HepG2 (cell line): Measurements from ENCODE around the gene DBNDD2. TPM values are rescaled to one million over a fixed set of nuclear protein-coding genes. Genes with fewer than 3 reads are reported as not detected.

Source experiments
- CCAR2 ChIP-seq: fragments of 200-400 bp; formaldehyde crosslinking; optimal IDR thresholded peaks from 2 replicates; pipeline ENCODE3; 2018; ENCODE audit warnings: low read depth, mild to moderate bottlenecking, low read length, moderate library complexity
- FOXJ3 ChIP-seq: sonication (generic); formaldehyde crosslinking; IDR thresholded peaks from 2 replicates; pipeline ENCODE4 v1.4.0; 2020; ENCODE audit warnings: missing genetic modification reagents, mild to moderate bottlenecking, borderline replicate concordance
- HNF4A ChIP-seq: sonication (generic); formaldehyde crosslinking; IDR thresholded peaks from 2 replicates; pipeline ENCODE4 v1.4.0; 2020; ENCODE audit warnings: missing genetic modification reagents
- MAFG ChIP-seq: sonication (generic); formaldehyde crosslinking; IDR thresholded peaks from 2 replicates; pipeline ENCODE4 v1.5.1; 2020; ENCODE audit warnings: mild to moderate bottlenecking, missing genetic modification reagents
- MEIS1 ChIP-seq: sonication (generic); formaldehyde crosslinking; IDR thresholded peaks from 2 replicates; pipeline ENCODE4 v1.9.0; 2021; ENCODE audit warnings: mild to moderate bottlenecking, missing genetic modification reagents, moderate library complexity, borderline replicate concordance
- PCBP1 ChIP-seq: fragments of 200-400 bp; formaldehyde crosslinking; IDR thresholded peaks from 2 replicates; pipeline ENCODE4 v1.6.1; 2017; ENCODE audit warnings: mild to moderate bottlenecking, low read depth, low read length, borderline replicate concordance
- PLRG1 ChIP-seq: fragments of 450-650 bp; conservative IDR thresholded peaks from 2 replicates; pipeline ENCODE4 v1.6.1; 2016
- RAD51 ChIP-seq: fragments of 450-650 bp; IDR thresholded peaks from 2 replicates; pipeline ENCODE4 v1.6.1; 2016; ENCODE audit warnings: borderline replicate concordance
- TARDBP ChIP-seq: sonication (generic); formaldehyde crosslinking; IDR thresholded peaks from 2 replicates; pipeline ENCODE4 v1.8.0; 2022; ENCODE audit warnings: mild to moderate bottlenecking, missing genetic modification reagents
- TCF7L2 ChIP-seq: IDR thresholded peaks from 2 replicates; pipeline ENCODE4 v1.6.1; 2011; ENCODE audit warnings: mild to moderate bottlenecking, low read depth, low read length, moderate library complexity
- ZBTB38 ChIP-seq: sonication (generic); formaldehyde crosslinking; IDR thresholded peaks from 2 replicates; pipeline ENCODE4 v1.5.1; 2020; ENCODE audit warnings: mild to moderate bottlenecking, missing genetic modification reagents
- ZFY ChIP-seq: sonication (generic); formaldehyde crosslinking; IDR thresholded peaks from 2 replicates; pipeline ENCODE4 v1.4.0; 2020; ENCODE audit warnings: missing genetic modification reagents
- ZNF34 ChIP-seq: sonication (generic); formaldehyde crosslinking; IDR thresholded peaks from 2 replicates; pipeline ENCODE4 v1.4.0; 2020; ENCODE audit warnings: mild to moderate bottlenecking, missing genetic modification reagents, borderline replicate concordance
- ZNF564 ChIP-seq: sonication (generic); formaldehyde crosslinking; IDR thresholded peaks from 2 replicates; pipeline ENCODE4 v1.8.1; 2023; ENCODE audit warnings: mild to moderate bottlenecking, missing genetic modification reagents
- ZNF615 ChIP-seq: sonication (generic); formaldehyde crosslinking; IDR thresholded peaks from 2 replicates; pipeline ENCODE4 v1.5.0; 2020; ENCODE audit warnings: mild to moderate bottlenecking, missing genetic modification reagents, borderline replicate concordance
- ZNF816 ChIP-seq: sonication (generic); formaldehyde crosslinking; IDR thresholded peaks from 2 replicates; pipeline ENCODE4 v1.8.0; 2022; ENCODE audit warnings: missing genetic modification reagents, mild to moderate bottlenecking, borderline replicate concordance
- polyA plus RNA-seq, 8 experiments: library from polyadenylated mRNA; depleted of rRNA in 3 of 8; stranded (reverse) in 7 of 8; unstranded in 1 of 8; fragments of >200 nt; fragmentation: Illumina TruSeq in 4 of 8; extraction: Trizol in 4 of 8; gene quantifications; 2 replicates each; pipeline versions ENCODE4 v1.2.1 to v1.2.3, GENCODE V29; 2011 to 2016; ENCODE audit warnings: low read depth in 4 of 8, missing spikeins in 1 of 8, mixed read lengths in 1 of 8; ENCODE audit not compliant: insufficient read depth in 1 of 8
- total RNA-seq, 5 experiments: library from RNA; depleted of rRNA; stranded (reverse); fragments of >200 nt; fragmentation: Illumina TruSeq; extraction: Trizol; gene quantifications; 2 replicates each; pipeline ENCODE4 v1.2.3, GENCODE V29; 2016; ENCODE audit warnings: low read depth in 1 of 5
- TF ChIP-seq, protein P1 (sequence below): sonication (generic); formaldehyde crosslinking; IDR thresholded peaks from 2 replicates; pipeline ENCODE4 v1.4.0; 2020; ENCODE audit warnings: missing genetic modification reagents
- TF ChIP-seq, protein P2 (sequence below): fragments of 450-650 bp; IDR thresholded peaks from 2 replicates; pipeline ENCODE4 v1.6.1; 2017; ENCODE audit warnings: mild to moderate bottlenecking
- TF ChIP-seq, protein P3 (sequence below): sonication (generic); formaldehyde crosslinking; IDR thresholded peaks from 2 replicates; pipeline ENCODE4 v1.4.0; 2020; ENCODE audit warnings: low read depth, missing genetic modification reagents
- TF ChIP-seq, protein P4 (sequence below): sonication (generic); formaldehyde crosslinking; IDR thresholded peaks from 2 replicates; pipeline ENCODE4 v1.5.0; 2020; ENCODE audit warnings: missing genetic modification reagents, mild to moderate bottlenecking, borderline replicate concordance
- TF ChIP-seq, protein P5 (sequence below): sonication (generic); formaldehyde crosslinking; IDR thresholded peaks from 2 replicates; pipeline ENCODE4 v1.4.0; 2020; ENCODE audit warnings: missing genetic modification reagents

The DBNDD2 gene
- total and polyA plus RNA-seq, 2 of the 13 experiments (the other 11 are each of a cell fraction or from before 2014, with no cell fraction given), result 16.7 to 47.6 TPM

DNA sequence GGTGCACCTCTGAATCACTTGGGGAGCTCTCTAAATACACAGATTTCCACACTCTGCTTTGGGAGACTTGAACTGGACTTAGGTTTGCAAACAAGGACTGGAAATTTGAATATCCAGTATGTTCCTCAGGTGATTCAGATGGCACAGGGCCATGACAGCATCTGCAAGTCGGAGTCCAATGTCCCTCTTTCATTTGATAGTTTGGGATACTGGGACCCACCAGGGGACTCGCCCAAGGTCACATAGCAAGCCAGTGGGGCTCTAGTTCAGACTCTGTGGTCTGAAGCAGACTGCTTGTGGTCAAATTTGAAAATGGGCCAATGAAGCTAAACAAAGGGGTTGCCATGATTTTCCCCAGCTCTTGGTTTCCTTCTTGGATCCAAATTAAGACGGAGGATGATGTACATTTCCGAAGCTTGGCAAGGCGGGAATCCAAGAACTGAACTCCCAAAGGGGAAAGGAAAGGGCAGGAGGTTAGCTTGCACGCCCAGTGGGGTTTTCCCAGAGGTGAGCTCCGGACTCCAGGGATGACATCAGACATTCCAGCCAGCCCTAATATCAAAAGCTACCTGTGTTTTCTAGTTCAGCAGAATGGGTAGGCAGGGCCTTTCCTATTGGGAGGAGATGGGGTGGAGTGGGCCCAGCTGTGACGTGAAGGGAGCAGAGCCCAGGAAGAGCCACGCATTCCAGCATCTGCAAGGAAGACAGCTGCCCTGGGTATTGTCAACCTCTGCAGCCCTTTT is 48.5 kb upstream of the DBNDD2 start (continued):
- TF ChIP-seq, protein P1, sequence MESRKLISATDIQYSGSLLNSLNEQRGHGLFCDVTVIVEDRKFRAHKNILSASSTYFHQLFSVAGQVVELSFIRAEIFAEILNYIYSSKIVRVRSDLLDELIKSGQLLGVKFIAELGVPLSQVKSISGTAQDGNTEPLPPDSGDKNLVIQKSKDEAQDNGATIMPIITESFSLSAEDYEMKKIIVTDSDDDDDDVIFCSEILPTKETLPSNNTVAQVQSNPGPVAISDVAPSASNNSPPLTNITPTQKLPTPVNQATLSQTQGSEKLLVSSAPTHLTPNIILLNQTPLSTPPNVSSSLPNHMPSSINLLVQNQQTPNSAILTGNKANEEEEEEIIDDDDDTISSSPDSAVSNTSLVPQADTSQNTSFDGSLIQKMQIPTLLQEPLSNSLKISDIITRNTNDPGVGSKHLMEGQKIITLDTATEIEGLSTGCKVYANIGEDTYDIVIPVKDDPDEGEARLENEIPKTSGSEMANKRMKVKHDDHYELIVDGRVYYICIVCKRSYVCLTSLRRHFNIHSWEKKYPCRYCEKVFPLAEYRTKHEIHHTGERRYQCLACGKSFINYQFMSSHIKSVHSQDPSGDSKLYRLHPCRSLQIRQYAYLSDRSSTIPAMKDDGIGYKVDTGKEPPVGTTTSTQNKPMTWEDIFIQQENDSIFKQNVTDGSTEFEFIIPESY, result no peak
- TF ChIP-seq PCBP1 (no peak), ZBTB38 (0 out of 2 replicates have a peak, but pooled peaks have one; percentile 6), TARDBP (no peak), ZNF816 (CRISPR knock-in tag) (no peak), ZFY (CRISPR knock-in tag) (0 out of 2 replicates have a peak, but pooled peaks have one; percentile 33), RAD51 (no peak), PLRG1 (no peak), ZNF564 (CRISPR knock-in tag) (no peak), HNF4A (CRISPR knock-in tag) (no peak; the same call in none of the 2 replicates), ZNF34 (no peak), MEIS1 (CRISPR knock-in tag) (no peak), ZNF615 (no peak), TCF7L2 (no peak), CCAR2 (no peak), MAFG (CRISPR knock-in tag) (no peak), FOXJ3 (CRISPR knock-in tag) (0 out of 2 replicates have a peak, but pooled peaks have one; percentile 73)
- TF ChIP-seq, protein P2, sequence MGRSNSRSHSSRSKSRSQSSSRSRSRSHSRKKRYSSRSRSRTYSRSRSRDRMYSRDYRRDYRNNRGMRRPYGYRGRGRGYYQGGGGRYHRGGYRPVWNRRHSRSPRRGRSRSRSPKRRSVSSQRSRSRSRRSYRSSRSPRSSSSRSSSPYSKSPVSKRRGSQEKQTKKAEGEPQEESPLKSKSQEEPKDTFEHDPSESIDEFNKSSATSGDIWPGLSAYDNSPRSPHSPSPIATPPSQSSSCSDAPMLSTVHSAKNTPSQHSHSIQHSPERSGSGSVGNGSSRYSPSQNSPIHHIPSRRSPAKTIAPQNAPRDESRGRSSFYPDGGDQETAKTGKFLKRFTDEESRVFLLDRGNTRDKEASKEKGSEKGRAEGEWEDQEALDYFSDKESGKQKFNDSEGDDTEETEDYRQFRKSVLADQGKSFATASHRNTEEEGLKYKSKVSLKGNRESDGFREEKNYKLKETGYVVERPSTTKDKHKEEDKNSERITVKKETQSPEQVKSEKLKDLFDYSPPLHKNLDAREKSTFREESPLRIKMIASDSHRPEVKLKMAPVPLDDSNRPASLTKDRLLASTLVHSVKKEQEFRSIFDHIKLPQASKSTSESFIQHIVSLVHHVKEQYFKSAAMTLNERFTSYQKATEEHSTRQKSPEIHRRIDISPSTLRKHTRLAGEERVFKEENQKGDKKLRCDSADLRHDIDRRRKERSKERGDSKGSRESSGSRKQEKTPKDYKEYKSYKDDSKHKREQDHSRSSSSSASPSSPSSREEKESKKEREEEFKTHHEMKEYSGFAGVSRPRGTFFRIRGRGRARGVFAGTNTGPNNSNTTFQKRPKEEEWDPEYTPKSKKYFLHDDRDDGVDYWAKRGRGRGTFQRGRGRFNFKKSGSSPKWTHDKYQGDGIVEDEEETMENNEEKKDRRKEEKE, result no peak
- TF ChIP-seq, protein P3, sequence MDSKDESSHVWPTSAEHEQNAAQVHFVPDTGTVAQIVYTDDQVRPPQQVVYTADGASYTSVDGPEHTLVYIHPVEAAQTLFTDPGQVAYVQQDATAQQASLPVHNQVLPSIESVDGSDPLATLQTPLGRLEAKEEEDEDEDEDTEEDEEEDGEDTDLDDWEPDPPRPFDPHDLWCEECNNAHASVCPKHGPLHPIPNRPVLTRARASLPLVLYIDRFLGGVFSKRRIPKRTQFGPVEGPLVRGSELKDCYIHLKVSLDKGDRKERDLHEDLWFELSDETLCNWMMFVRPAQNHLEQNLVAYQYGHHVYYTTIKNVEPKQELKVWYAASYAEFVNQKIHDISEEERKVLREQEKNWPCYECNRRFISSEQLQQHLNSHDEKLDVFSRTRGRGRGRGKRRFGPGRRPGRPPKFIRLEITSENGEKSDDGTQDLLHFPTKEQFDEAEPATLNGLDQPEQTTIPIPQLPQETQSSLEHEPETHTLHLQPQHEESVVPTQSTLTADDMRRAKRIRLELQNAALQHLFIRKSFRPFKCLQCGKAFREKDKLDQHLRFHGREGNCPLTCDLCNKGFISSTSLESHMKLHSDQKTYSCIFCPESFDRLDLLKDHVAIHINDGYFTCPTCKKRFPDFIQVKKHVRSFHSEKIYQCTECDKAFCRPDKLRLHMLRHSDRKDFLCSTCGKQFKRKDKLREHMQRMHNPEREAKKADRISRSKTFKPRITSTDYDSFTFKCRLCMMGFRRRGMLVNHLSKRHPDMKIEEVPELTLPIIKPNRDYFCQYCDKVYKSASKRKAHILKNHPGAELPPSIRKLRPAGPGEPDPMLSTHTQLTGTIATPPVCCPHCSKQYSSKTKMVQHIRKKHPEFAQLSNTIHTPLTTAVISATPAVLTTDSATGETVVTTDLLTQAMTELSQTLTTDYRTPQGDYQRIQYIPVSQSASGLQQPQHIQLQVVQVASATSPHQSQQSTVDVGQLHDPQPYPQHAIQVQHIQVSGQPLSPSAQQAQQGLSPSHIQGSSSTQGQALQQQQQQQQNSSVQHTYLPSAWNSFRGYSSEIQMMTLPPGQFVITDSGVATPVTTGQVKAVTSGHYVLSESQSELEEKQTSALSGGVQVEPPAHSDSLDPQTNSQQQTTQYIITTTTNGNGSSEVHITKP (CRISPR knock-in tag), result no peak
- TF ChIP-seq, protein P4, sequence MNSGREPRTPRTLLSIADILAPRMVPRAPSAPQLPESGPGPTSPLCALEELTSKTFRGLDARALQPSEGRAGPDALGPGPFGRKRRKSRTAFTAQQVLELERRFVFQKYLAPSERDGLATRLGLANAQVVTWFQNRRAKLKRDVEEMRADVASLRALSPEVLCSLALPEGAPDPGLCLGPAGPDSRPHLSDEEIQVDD (CRISPR knock-in tag), result no peak
- TF ChIP-seq, protein P5, sequence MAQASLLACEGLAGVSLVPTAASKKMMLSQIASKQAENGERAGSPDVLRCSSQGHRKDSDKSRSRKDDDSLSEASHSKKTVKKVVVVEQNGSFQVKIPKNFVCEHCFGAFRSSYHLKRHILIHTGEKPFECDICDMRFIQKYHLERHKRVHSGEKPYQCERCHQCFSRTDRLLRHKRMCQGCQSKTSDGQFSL, result no peak
